HepG2 (cell line): ENCODE measurements around the gene ZC3H18. TPM values are rescaled to one million over a fixed set of nuclear protein-coding genes. Genes with fewer than 3 reads are reported as not detected.

Experiments used
- CCDC6 ChIP-seq: sonication (generic); formaldehyde crosslinking; IDR thresholded peaks from 2 replicates; pipeline ENCODE4 v1.8.1; 2022; ENCODE audit warnings: mild to moderate bottlenecking, missing genetic modification reagents, moderate library complexity
- HNF4A ChIP-seq: sonication (generic); formaldehyde crosslinking; IDR thresholded peaks from 2 replicates; pipeline ENCODE4 v1.4.0; 2020; ENCODE audit warnings: missing genetic modification reagents
- IKZF1 ChIP-seq: fragments of 450-650 bp; IDR thresholded peaks from 2 replicates; pipeline ENCODE4 v1.7.1; 2016
- MED1 ChIP-seq: sonication (generic); formaldehyde crosslinking; IDR thresholded peaks from 2 replicates; pipeline ENCODE4 v1.4.0; 2020; ENCODE audit warnings: missing genetic modification reagents
- NFIB ChIP-seq: sonication (generic); formaldehyde crosslinking; IDR thresholded peaks from 2 replicates; pipeline ENCODE4 v1.9.0; 2021; ENCODE audit warnings: missing genetic modification reagents, mild to moderate bottlenecking, borderline replicate concordance
- RFXAP ChIP-seq: sonication (generic); formaldehyde crosslinking; IDR thresholded peaks from 2 replicates; pipeline ENCODE4 v1.4.0; 2020; ENCODE audit warnings: missing genetic modification reagents, borderline replicate concordance
- TAF1 ChIP-seq: sonication (generic); formaldehyde crosslinking; IDR thresholded peaks from 2 replicates; pipeline ENCODE4 v1.4.0; 2020; ENCODE audit warnings: missing genetic modification reagents
- TP53 ChIP-seq: sonication (generic); formaldehyde crosslinking; conservative IDR thresholded peaks from 2 replicates; pipeline ENCODE4 v1.4.0; 2020; ENCODE audit warnings: missing genetic modification reagents
- ZFP36 ChIP-seq: fragments of 150-350 bp; IDR thresholded peaks from 2 replicates; pipeline ENCODE4 v1.6.1; 2018; ENCODE audit warnings: borderline replicate concordance, low read length, low read depth; ENCODE audit not compliant: partially characterized antibody
- ZNF10 ChIP-seq: sonication (generic); formaldehyde crosslinking; IDR thresholded peaks from 2 replicates; pipeline ENCODE4 v1.4.0; 2020; ENCODE audit warnings: mild to moderate bottlenecking, low read depth, missing genetic modification reagents, borderline replicate concordance
- ZNF263 ChIP-seq: sonication (generic); formaldehyde crosslinking; IDR thresholded peaks from 2 replicates; pipeline ENCODE4 v1.4.0; 2020; ENCODE audit warnings: missing genetic modification reagents
- ZNF326 ChIP-seq: sonication (generic); formaldehyde crosslinking; IDR thresholded peaks from 2 replicates; pipeline ENCODE4 v1.4.0; 2020; ENCODE audit warnings: missing genetic modification reagents, borderline replicate concordance
- ZNF558 ChIP-seq: sonication (generic); formaldehyde crosslinking; IDR thresholded peaks from 2 replicates; pipeline ENCODE4 v1.9.0; 2022; ENCODE audit warnings: mild to moderate bottlenecking, missing genetic modification reagents, borderline replicate concordance
- ZNF761 ChIP-seq: sonication (generic); formaldehyde crosslinking; conservative IDR thresholded peaks from 2 replicates; pipeline ENCODE4 v1.4.0; 2020; ENCODE audit warnings: mild to moderate bottlenecking, missing genetic modification reagents
- ZNF780A ChIP-seq: sonication (generic); formaldehyde crosslinking; IDR thresholded peaks from 2 replicates; pipeline ENCODE4 v1.8.0; 2022; ENCODE audit warnings: mild to moderate bottlenecking, missing genetic modification reagents, moderate library complexity
- ZNF850 ChIP-seq: sonication (generic); formaldehyde crosslinking; conservative IDR thresholded peaks from 2 replicates; pipeline ENCODE4 v1.9.0; 2021; ENCODE audit warnings: mild to moderate bottlenecking, missing genetic modification reagents
- ZSCAN29 ChIP-seq: sonication (generic); formaldehyde crosslinking; conservative IDR thresholded peaks from 2 replicates; pipeline ENCODE4 v1.4.0; 2020; ENCODE audit warnings: mild to moderate bottlenecking, missing genetic modification reagents
- polyA plus RNA-seq, 8 experiments: library from polyadenylated mRNA; depleted of rRNA in 3 of 8; stranded (reverse) in 7 of 8; unstranded in 1 of 8; fragments of >200 nt; fragmentation: Illumina TruSeq in 4 of 8; extraction: Trizol in 4 of 8; gene quantifications; 2 replicates each; pipeline versions ENCODE4 v1.2.1 to v1.2.3, GENCODE V29; 2011 to 2016; ENCODE audit warnings: low read depth in 4 of 8, missing spikeins in 1 of 8, mixed read lengths in 1 of 8; ENCODE audit not compliant: insufficient read depth in 1 of 8
- total RNA-seq, 5 experiments: library from RNA; depleted of rRNA; stranded (reverse); fragments of >200 nt; fragmentation: Illumina TruSeq; extraction: Trizol; gene quantifications; 2 replicates each; pipeline ENCODE4 v1.2.3, GENCODE V29; 2016; ENCODE audit warnings: low read depth in 1 of 5
- TF ChIP-seq, protein P1 (sequence below): sonication (generic); formaldehyde crosslinking; IDR thresholded peaks from 2 replicates; pipeline ENCODE4 v1.4.0; 2020; ENCODE audit warnings: mild to moderate bottlenecking, missing genetic modification reagents
- TF ChIP-seq, protein P2 (sequence below): sonication (generic); formaldehyde crosslinking; IDR thresholded peaks from 2 replicates; pipeline ENCODE4 v1.4.0; 2020; ENCODE audit warnings: missing genetic modification reagents
- TF ChIP-seq, protein P3 (sequence below): sonication (generic); formaldehyde crosslinking; IDR thresholded peaks from 2 replicates; pipeline ENCODE4 v1.8.0; 2022; ENCODE audit warnings: mild to moderate bottlenecking, missing genetic modification reagents, moderate library complexity
- TF ChIP-seq, protein P4 (sequence below): sonication (generic); formaldehyde crosslinking; IDR thresholded peaks from 2 replicates; pipeline ENCODE4 v1.8.1; 2022; ENCODE audit warnings: low read depth, mild to moderate bottlenecking, missing genetic modification reagents
- TF ChIP-seq, protein P5 (sequence below): sonication (generic); formaldehyde crosslinking; IDR thresholded peaks from 2 replicates; pipeline ENCODE4 v1.8.1; 2023; ENCODE audit warnings: missing genetic modification reagents, mild to moderate bottlenecking, borderline replicate concordance
- TF ChIP-seq, protein P6 (sequence below): sonication (generic); formaldehyde crosslinking; IDR thresholded peaks from 2 replicates; pipeline ENCODE4 v1.4.0; 2020; ENCODE audit warnings: missing genetic modification reagents
- TF ChIP-seq, protein P7 (sequence below): IDR thresholded peaks from 2 replicates; pipeline ENCODE4 v1.6.1; 2018; ENCODE audit warnings: missing genetic modification reagents

The ZC3H18 gene
- total and polyA plus RNA-seq, 2 of the 13 experiments (the other 11 are each of a cell fraction or from before 2014, with no cell fraction given) = 11.2 to 27.4 TPM

DNA sequence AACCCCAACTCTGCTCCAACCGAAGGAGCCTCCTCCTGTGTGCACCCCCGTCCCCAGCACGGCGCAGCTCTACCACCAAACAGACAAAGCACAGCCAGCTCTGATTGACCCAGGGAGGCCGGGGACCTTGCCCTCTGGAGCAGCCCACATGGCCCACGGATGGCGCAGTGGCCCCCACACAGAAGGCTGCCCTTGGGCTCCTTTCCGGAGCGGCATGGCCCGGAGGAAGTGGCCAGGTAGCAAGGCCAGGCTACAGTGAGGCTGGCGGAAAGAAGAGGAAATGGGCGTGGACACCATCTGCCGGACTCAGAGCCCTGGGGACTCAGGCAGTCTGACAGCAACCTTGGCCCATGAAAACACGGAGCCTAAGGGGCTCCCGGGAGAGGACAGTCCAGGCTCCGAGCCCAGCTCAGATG lies 19.9 kb upstream of the ZC3H18 start (continued):
- TF ChIP-seq ZNF850 (CRISPR knock-in tag) = no peak
- TF ChIP-seq, protein P1, sequence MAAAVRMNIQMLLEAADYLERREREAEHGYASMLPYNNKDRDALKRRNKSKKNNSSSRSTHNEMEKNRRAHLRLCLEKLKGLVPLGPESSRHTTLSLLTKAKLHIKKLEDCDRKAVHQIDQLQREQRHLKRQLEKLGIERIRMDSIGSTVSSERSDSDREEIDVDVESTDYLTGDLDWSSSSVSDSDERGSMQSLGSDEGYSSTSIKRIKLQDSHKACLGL = no peak; the same call in 1 of the 2 replicates
- TF ChIP-seq, protein P2, sequence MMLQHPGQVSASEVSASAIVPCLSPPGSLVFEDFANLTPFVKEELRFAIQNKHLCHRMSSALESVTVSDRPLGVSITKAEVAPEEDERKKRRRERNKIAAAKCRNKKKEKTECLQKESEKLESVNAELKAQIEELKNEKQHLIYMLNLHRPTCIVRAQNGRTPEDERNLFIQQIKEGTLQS (CRISPR knock-in tag) = no peak
- peak; percentile 55 for TF ChIP-seq HNF4A
- TF ChIP-seq IKZF1 = no peak
- no peak for TF ChIP-seq ZNF326 (CRISPR knock-in tag)
- no peak for TF ChIP-seq ZNF10 (CRISPR knock-in tag)
- TF ChIP-seq TAF1 (CRISPR knock-in tag) = no peak
- TF ChIP-seq, protein P3, sequence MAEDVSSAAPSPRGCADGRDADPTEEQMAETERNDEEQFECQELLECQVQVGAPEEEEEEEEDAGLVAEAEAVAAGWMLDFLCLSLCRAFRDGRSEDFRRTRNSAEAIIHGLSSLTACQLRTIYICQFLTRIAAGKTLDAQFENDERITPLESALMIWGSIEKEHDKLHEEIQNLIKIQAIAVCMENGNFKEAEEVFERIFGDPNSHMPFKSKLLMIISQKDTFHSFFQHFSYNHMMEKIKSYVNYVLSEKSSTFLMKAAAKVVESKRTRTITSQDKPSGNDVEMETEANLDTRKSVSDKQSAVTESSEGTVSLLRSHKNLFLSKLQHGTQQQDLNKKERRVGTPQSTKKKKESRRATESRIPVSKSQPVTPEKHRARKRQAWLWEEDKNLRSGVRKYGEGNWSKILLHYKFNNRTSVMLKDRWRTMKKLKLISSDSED = no peak
- TF ChIP-seq ZFP36 = no peak
- TF ChIP-seq ZSCAN29 = no peak
- no peak for TF ChIP-seq ZNF780A (CRISPR knock-in tag)
- TF ChIP-seq ZNF558 (CRISPR knock-in tag) = no peak
- no peak for TF ChIP-seq TP53 (CRISPR knock-in tag)
- no peak for TF ChIP-seq NFIB
- no peak for TF ChIP-seq RFXAP
- TF ChIP-seq, protein P4, sequence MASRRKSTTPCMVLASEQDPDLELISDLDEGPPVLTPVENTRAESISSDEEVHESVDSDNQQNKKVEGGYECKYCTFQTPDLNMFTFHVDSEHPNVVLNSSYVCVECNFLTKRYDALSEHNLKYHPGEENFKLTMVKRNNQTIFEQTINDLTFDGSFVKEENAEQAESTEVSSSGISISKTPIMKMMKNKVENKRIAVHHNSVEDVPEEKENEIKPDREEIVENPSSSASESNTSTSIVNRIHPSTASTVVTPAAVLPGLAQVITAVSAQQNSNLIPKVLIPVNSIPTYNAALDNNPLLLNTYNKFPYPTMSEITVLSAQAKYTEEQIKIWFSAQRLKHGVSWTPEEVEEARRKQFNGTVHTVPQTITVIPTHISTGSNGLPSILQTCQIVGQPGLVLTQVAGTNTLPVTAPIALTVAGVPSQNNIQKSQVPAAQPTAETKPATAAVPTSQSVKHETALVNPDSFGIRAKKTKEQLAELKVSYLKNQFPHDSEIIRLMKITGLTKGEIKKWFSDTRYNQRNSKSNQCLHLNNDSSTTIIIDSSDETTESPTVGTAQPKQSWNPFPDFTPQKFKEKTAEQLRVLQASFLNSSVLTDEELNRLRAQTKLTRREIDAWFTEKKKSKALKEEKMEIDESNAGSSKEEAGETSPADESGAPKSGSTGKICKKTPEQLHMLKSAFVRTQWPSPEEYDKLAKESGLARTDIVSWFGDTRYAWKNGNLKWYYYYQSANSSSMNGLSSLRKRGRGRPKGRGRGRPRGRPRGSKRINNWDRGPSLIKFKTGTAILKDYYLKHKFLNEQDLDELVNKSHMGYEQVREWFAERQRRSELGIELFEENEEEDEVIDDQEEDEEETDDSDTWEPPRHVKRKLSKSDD (CRISPR knock-in tag) = no peak
- no peak for TF ChIP-seq ZNF263 (CRISPR knock-in tag)
- peak; percentile 37 for TF ChIP-seq MED1
- TF ChIP-seq, protein P5, sequence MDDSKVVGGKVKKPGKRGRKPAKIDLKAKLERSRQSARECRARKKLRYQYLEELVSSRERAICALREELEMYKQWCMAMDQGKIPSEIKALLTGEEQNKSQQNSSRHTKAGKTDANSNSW = no peak
- no peak for TF ChIP-seq CCDC6 (CRISPR knock-in tag)
- TF ChIP-seq ZNF761 (CRISPR knock-in tag) = no peak
- TF ChIP-seq, protein P6, sequence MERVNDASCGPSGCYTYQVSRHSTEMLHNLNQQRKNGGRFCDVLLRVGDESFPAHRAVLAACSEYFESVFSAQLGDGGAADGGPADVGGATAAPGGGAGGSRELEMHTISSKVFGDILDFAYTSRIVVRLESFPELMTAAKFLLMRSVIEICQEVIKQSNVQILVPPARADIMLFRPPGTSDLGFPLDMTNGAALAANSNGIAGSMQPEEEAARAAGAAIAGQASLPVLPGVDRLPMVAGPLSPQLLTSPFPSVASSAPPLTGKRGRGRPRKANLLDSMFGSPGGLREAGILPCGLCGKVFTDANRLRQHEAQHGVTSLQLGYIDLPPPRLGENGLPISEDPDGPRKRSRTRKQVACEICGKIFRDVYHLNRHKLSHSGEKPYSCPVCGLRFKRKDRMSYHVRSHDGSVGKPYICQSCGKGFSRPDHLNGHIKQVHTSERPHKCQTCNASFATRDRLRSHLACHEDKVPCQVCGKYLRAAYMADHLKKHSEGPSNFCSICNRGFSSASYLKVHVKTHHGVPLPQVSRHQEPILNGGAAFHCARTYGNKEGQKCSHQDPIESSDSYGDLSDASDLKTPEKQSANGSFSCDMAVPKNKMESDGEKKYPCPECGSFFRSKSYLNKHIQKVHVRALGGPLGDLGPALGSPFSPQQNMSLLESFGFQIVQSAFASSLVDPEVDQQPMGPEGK (CRISPR knock-in tag) = peak; percentile 52
- TF ChIP-seq, protein P7, sequence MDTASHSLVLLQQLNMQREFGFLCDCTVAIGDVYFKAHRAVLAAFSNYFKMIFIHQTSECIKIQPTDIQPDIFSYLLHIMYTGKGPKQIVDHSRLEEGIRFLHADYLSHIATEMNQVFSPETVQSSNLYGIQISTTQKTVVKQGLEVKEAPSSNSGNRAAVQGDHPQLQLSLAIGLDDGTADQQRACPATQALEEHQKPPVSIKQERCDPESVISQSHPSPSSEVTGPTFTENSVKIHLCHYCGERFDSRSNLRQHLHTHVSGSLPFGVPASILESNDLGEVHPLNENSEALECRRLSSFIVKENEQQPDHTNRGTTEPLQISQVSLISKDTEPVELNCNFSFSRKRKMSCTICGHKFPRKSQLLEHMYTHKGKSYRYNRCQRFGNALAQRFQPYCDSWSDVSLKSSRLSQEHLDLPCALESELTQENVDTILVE (CRISPR knock-in tag) = no peak
